CD4-positive, alpha-beta T cell (primary cell): ENCODE data around the gene MFAP4. TPM values are rescaled to one million over a fixed set of nuclear protein-coding genes. Genes with fewer than 3 reads are reported as not detected.

Experiments used
- ATAC-seq: fragments of 200-7000 bp; cut with Tn5 transposase; one replicate; pipeline ENCODE4 v1.10.0; 2022; ENCODE audit warnings: mild to moderate bottlenecking; ENCODE audit not compliant: poor library complexity
- CTCF ChIA-PET: fragments of 350-600 bp; sonication (Branson Sonifier 250); formaldehyde crosslinking; loops from one replicate; lab custom pipeline; 2021; ENCODE audit warnings: antibody characterized with exemption, inconsistent platforms; lab: Charles Lee
- POLR2A ChIA-PET: fragments of 350-600 bp; sonication (Branson Sonifier 250); formaldehyde crosslinking; loops from one replicate; lab custom pipeline; 2021; ENCODE audit warnings: antibody characterized with exemption, inconsistent platforms; lab: Charles Lee
- DNase-seq, 14 experiments: peaks; one replicate each; pipeline ENCODE4 v3.0.0-alpha.2; 2013 to 2020; ENCODE audit warnings: mixed read lengths in 2 of 14
- H3K27ac ChIP-seq, 2 donors: one replicate each; pipeline versions ENCODE4 v1.5.1 to v1.7.0; 2013; ENCODE audit warnings: low read length in 2 of 2, low read depth in 1 of 2, mild to moderate bottlenecking in 1 of 2
- H3K27me3 ChIP-seq, 2 experiments: 1 replicate in 1 of 2; 2 replicates in 1 of 2; pipeline versions ENCODE4 v1.6.1 to v1.7.0; 2013; ENCODE audit warnings: low read length in 2 of 2, control low read depth in 1 of 2, mild to moderate bottlenecking in 1 of 2, moderate library complexity in 1 of 2; ENCODE audit not compliant: insufficient read depth in 2 of 2, control insufficient read depth in 1 of 2
- H3K36me3 ChIP-seq: one replicate; pipeline ENCODE4 v1.6.1; 2013; ENCODE audit warnings: low read length, control low read depth; ENCODE audit not compliant: insufficient read depth
- H3K4me1 ChIP-seq: one replicate; pipeline ENCODE4 v1.6.1; 2013; ENCODE audit warnings: low read length, control low read depth; ENCODE audit not compliant: insufficient read depth
- H3K4me3 ChIP-seq: one replicate; pipeline ENCODE4 v1.5.1; 2013; ENCODE audit warnings: mild to moderate bottlenecking, low read length, moderate library complexity
- H3K9me3 ChIP-seq, 2 experiments: 1 replicate in 1 of 2; 2 replicates in 1 of 2; pipeline versions ENCODE4 v1.6.1 to v1.7.0; 2013; ENCODE audit warnings: low read length in 2 of 2, mild to moderate bottlenecking in 2 of 2, control low read depth in 1 of 2, moderate library complexity in 1 of 2; ENCODE audit not compliant: control insufficient read depth in 1 of 2, insufficient read depth in 1 of 2
- H3K27ac Mint-ChIP-seq: one replicate; pipeline ENCODE4 v1.8.0; 2020; ENCODE audit warnings: mixed read lengths
- H3K27me3 Mint-ChIP-seq: one replicate; pipeline ENCODE4 v1.8.0; 2021; ENCODE audit warnings: mixed read lengths
- H3K36me3 Mint-ChIP-seq: one replicate; pipeline ENCODE4 v1.8.0; 2021; ENCODE audit warnings: low read depth, mixed read lengths
- H3K4me1 Mint-ChIP-seq: one replicate; pipeline ENCODE4 v1.8.0; 2021; ENCODE audit warnings: low read depth, mixed read lengths
- H3K4me3 Mint-ChIP-seq: one replicate; pipeline ENCODE4 v1.8.0; 2020; ENCODE audit warnings: mild to moderate bottlenecking, mixed read lengths
- H3K9me3 Mint-ChIP-seq: one replicate; pipeline ENCODE4 v1.8.0; 2020; ENCODE audit warnings: mixed read lengths
- intact Hi-C, 2 experiments: fragments of 100-400 bp; cut with DNase I in 1 of 2; cut with micrococcal nuclease in 1 of 2; formaldehyde crosslinking; loops; one replicate each; pipeline versions ENCODE4 v1.15.1 to v1.9.0; 2023 to 2025; cut with DNase I, micrococcal nuclease
- total RNA-seq, 174 experiments: library from RNA in 2 of 174; stranded (reverse) in 2 of 174; gene quantifications; one replicate each; pipeline ENCODE4 v1.2.3 and lab custom pipeline; 2021 to 2026
- TF ChIP-seq, protein P1 (sequence below): fragments of 200-600 bp; IDR thresholded peaks from one replicate; pipeline ENCODE4 v1.8.0; 2022; ENCODE audit warnings: antibody characterized with exemption, mild to moderate bottlenecking

Gene MFAP4
- total RNA-seq, 2 experiments from 2014 or later: not detected

DNA sequence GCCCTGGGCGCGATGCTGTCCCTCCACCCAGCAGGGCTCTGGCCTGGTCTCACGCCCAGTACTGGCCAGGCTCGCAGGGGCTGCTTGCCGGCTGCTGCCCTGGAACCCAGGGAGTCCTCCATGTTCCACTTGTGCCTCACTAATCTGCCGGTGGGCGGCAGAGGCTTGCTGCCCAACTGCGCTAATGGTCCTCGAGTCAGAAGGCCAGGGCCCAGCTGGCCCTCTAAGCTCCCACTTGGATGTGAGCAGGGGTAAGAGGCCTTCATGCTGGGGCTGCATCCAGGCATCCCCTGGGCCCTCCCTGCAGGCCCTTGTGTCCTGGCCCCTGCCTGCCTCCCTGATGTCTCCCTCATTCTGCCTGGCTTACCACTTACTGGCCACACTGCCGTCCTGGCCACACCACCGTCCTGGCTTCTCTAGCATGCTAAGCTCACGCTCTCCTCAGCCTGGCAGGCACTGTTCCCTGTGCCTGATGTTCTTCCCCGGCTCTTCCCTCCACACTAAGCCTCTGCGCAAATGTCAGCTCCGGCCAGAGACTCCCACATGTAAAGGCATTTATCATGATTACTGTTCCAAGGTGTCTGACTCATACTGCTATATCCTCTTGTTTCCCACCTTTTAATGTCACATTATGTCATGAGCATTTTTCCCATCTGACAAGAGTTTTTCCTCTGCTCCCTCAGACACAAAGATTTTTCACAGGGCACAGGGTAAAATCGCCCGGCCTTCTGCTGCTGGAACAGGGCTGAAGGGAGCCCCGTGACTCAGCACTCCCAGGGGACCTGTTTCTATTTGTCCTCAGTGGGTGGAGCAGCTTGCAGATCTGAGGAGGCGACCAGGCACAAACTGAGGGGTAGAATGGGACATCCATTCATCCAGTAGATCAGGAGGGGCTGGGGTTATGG is 40.4 kb downstream of the MFAP4 start:
- Histone ChIP-seq H3K9me3 (no peaks in the 10 kb centered on the region), H3K4me1 (no peaks in the 10 kb centered on the region), H3K27me3 (no peaks in the 10 kb centered on the region), H3K36me3 (no peaks in the 10 kb centered on the region), H3K27ac (no peak overlapping the region), H3K4me3 (no peak overlapping the region)
- DNase-seq: peak in 2 of 14 experiments; percentile 7 to 29
- Mint-ChIP-seq H3K27ac (no peak overlapping the region), H3K4me3 (no peak overlapping the region), H3K27me3 (peaks cover 13% of the 10 kb centered on the region), H3K4me1 (no peaks in the 10 kb centered on the region), H3K36me3 (no peaks in the 10 kb centered on the region), H3K9me3 (no peaks in the 10 kb centered on the region)
- ATAC-seq: no peak
- intact Hi-C loops: no loop called here
- TF ChIP-seq, protein P1, sequence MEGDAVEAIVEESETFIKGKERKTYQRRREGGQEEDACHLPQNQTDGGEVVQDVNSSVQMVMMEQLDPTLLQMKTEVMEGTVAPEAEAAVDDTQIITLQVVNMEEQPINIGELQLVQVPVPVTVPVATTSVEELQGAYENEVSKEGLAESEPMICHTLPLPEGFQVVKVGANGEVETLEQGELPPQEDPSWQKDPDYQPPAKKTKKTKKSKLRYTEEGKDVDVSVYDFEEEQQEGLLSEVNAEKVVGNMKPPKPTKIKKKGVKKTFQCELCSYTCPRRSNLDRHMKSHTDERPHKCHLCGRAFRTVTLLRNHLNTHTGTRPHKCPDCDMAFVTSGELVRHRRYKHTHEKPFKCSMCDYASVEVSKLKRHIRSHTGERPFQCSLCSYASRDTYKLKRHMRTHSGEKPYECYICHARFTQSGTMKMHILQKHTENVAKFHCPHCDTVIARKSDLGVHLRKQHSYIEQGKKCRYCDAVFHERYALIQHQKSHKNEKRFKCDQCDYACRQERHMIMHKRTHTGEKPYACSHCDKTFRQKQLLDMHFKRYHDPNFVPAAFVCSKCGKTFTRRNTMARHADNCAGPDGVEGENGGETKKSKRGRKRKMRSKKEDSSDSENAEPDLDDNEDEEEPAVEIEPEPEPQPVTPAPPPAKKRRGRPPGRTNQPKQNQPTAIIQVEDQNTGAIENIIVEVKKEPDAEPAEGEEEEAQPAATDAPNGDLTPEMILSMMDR: no peak
- POLR2A ChIA-PET: no interaction called here
- CTCF ChIA-PET: no interaction called here

DNA sequence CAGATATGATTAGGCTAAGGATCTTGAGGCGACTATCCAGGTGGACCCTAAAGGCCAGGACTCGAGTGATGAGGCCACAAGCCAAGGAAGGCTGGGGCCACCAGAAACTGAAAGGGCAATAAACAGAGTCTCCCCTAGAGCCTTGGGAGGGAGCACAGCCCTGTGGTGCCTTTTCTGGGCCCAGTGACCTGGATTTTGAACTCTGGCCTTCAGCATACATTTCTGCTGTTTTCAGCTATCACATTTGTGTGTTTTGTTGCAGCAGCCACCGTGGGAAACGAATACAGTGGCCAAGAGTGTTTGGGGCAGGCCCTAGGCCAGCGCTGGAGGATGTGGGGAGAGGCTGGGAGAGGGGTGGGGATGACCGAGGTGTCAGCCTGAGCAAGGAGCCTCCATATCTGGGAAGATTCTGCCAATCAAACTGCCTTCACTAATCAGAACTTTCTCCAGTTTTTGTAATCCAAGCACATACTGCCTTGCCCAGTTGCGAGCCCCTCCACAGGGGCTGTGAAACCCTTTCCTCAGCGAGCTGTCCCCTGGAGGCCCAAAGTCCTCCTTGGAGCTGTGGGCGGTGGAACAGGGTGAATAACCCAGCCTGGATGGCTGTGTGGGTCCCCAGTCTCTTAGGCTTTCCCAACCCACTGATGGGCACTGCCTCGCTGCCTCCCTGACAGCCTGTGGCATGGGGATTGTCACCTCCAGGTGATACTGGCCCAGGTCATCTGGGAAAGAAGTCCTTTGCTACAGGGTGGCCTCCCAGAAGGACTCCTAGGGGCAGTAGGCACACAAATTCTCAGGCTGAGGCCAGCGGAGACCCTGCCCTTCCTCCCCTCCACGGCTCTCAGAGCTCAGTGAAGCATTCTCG is 41.3 kb downstream of the MFAP4 start:
- Histone ChIP-seq H3K9me3 (no peaks in the 10 kb centered on the region), H3K36me3 (no peaks in the 10 kb centered on the region), H3K27ac (no peak overlapping the region), H3K27me3 (no peaks in the 10 kb centered on the region), H3K4me3 (no peak overlapping the region), H3K4me1 (no peaks in the 10 kb centered on the region)
- Mint-ChIP-seq H3K36me3 (no peaks in the 10 kb centered on the region), H3K27ac (no peak overlapping the region), H3K4me3 (no peak overlapping the region), H3K27me3 (peaks cover 12% of the 10 kb centered on the region), H3K9me3 (no peaks in the 10 kb centered on the region), H3K4me1 (no peaks in the 10 kb centered on the region)
- POLR2A ChIA-PET: no interaction called here
- CTCF ChIA-PET: no interaction called here
- TF ChIP-seq, protein P1: no peak
- DNase-seq: peak in 2 of 14 experiments; percentile 3 to 20
- intact Hi-C loops: no loop called here
- ATAC-seq: no peak

DNA sequence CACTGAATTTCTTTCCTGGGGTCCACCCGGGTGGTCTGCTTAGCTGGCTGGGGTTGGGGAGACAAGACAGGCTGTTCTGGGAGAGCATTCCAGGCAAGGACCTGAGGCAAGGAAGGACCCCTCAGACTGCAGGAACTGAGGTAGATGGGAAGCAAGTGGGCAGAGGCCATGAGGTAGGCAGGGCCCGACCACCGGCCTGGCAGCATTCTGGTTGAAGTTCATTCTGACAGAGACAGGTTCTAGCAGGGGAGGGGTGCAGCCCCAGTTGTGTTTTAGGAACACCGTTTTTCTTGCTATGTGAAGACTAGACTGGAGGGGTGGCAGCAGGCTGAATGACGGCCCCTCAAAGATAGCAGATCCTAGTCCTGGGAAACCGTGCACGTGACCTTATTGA is 41.9 kb downstream of the MFAP4 start:
- TF ChIP-seq, protein P1: no peak
- Histone ChIP-seq H3K4me1 (no peaks in the 10 kb centered on the region), H3K36me3 (no peaks in the 10 kb centered on the region), H3K4me3 (no peak overlapping the region), H3K27me3 (no peaks in the 10 kb centered on the region), H3K9me3 (no peaks in the 10 kb centered on the region), H3K27ac (no peak overlapping the region)
- ChIA-PET POLR2A (interaction anchor here (1.5 kb wide), 1 partner anchor 32 kb away, joined by 4 read pairs; no protein-coding TSS in a partner anchor), CTCF (no interaction called here)
- no peaks in the 10 kb centered on the region for H3K36me3 Mint-ChIP-seq
- no peak overlapping the region for H3K4me3 Mint-ChIP-seq
- peaks cover 12% of the 10 kb centered on the region for H3K27me3 Mint-ChIP-seq
- H3K9me3 Mint-ChIP-seq: no peaks in the 10 kb centered on the region
- intact Hi-C loops: no loop called here
- DNase-seq (no peak), ATAC-seq (no peak)
- no peak overlapping the region for H3K27ac Mint-ChIP-seq
- H3K4me1 Mint-ChIP-seq: no peaks in the 10 kb centered on the region
